ENCODE measurements around the gene SH2D3C. TPM values are rescaled to one million over a fixed set of nuclear protein-coding genes. Genes with fewer than 3 reads are reported as not detected.

SH2D3C gene
- total and polyA plus RNA-seq, 8 donors, result 21.7 to 41.9 (median 32.6) TPM

DNA sequence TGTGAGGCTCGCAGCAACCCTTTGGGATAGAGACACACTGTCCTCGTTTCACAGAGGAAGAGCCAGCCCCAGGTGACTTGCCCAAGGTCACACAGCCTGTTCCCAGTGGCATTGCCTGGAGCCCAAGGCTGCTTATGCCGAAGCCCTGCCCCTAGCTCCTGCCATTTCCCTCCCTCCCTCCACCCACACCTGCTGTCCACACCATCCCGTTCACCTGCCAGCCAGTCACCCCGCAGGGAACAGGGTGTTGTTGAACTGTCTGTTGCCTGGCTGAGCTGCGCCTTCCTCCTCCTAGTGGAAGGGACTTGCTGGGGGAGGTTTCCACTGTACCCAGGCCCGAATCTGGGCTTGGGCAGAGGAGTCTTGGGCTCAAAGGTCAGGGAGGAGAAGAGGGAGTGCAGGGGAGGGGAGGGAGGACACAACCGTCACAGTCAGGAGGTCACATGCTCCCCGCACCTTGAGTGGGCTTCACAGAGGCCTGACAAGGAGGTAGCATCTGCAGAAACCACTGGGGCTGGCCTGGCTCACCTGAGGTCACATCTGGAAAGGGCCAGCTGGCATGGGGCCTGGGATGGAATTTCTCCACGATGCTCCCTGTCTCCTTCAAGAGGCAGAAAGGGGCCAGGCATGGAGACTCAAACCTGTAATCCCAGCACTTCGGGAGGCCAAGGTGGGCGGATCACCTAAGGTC lies 56.3 kb downstream of the SH2D3C start:
- H3K4me1 ChIP-seq, result peaks cover 3 to 8% of the 10 kb centered on the region in 2 donors
- intact Hi-C loops (cut with DNase I), result no loop called here

GRCh38 chr9:127721391-127721821 lies 57.1 kb downstream of the SH2D3C start:
- H3K36me3 ChIP-seq, result no peaks in the 10 kb centered on the region
- H3K27me3 ChIP-seq, result no peaks in the 10 kb centered on the region
- no peak overlapping the region for H3K27ac ChIP-seq
- no peak overlapping the region for H3K4me3 ChIP-seq
- peaks cover 3 to 8% of the 10 kb centered on the region in 2 donors for H3K4me1 ChIP-seq
- TF ChIP-seq CTCF (IDR thresholded peaks at IDR 0.05), result no peak
- H3K9me3 ChIP-seq, result no peaks in the 10 kb centered on the region
- ATAC-seq (no peak), DNase-seq (no peak)
- intact Hi-C loops (cut with DNase I), result no loop called here

More for the DNA sequence above, 56.3 kb downstream of the SH2D3C start:
- no peaks in the 10 kb centered on the region for H3K9me3 ChIP-seq
- no peak overlapping the region for H3K4me3 ChIP-seq
- DNase-seq, result no peak
- no peaks in the 10 kb centered on the region for H3K27me3 ChIP-seq
- no peak overlapping the region for H3K27ac ChIP-seq
- TF ChIP-seq CTCF (IDR thresholded peaks at IDR 0.05), result no peak
- no peak for ATAC-seq
- H3K36me3 ChIP-seq, result no peaks in the 10 kb centered on the region

GRCh38 chr9:127720865-127721227 lies 57.6 kb downstream of the SH2D3C start:
- Histone ChIP-seq H3K9me3 (no peaks in the 10 kb centered on the region), H3K4me3 (no peak overlapping the region), H3K4me1 (peaks cover 7 to 13% of the 10 kb centered on the region in 2 donors), H3K36me3 (no peaks in the 10 kb centered on the region), H3K27ac (no peak overlapping the region), H3K27me3 (no peaks in the 10 kb centered on the region)
- no peak for TF ChIP-seq CTCF (IDR thresholded peaks at IDR 0.05)
- intact Hi-C loops (cut with DNase I), result no loop called here
- no peak for DNase-seq
- ATAC-seq, result no peak

- H3K27me3 ChIP-seq, result no peaks in the 10 kb centered on the region
- intact Hi-C loops (cut with DNase I), result no loop called here
Measured at GRCh38 chr9:127720031-127720864, 58.2 kb downstream of the SH2D3C start.

More at GRCh38 chr9:127720031-127720864, 58.2 kb downstream of the SH2D3C start:
- DNase-seq, result no peak
- Histone ChIP-seq H3K36me3 (no peaks in the 10 kb centered on the region), H3K27ac (no peak overlapping the region), H3K9me3 (no peaks in the 10 kb centered on the region), H3K4me3 (no peak overlapping the region), H3K4me1 (peaks cover 7 to 13% of the 10 kb centered on the region in 2 donors)
- no peak for TF ChIP-seq CTCF (IDR thresholded peaks at IDR 0.05)
- ATAC-seq, result no peak

All from left lung (tissue), 10 donors.